22Rv1 (cell line): ENCODE data around the gene MPHOSPH6.

Experiments
- ZFX ChIP-seq: fragments of 450-650 bp; IDR thresholded peaks from 2 replicates; pipeline ENCODE4 v1.6.1; 2017; ENCODE audit warnings: antibody characterized with exemption, borderline replicate concordance
- TF ChIP-seq, protein P1 (sequence below): fragments of 450-650 bp; IDR thresholded peaks from 2 replicates; pipeline ENCODE4 v1.5.1; 2017; ENCODE audit warnings: mild to moderate bottlenecking

DNA sequence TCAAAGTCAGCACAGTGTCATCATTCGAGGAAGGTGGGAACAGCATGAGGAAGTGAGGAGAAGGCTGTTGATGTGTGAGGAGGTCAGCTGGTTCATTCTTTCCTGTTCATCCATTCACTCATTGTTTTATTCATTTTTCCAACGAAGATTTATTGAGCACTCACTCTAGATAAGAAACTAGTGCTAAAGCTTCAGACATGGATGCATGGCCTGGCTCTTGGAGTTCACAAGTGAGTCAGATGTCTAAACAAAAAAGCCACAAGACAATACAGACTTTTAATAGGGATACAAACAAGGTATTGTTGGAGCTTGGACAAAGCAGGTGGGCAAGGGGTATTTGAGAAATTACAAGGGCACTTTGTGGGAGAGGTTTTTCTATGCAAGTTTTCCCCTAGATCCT, 31.3 kb upstream of the MPHOSPH6 start:
- TF ChIP-seq, protein P1, sequence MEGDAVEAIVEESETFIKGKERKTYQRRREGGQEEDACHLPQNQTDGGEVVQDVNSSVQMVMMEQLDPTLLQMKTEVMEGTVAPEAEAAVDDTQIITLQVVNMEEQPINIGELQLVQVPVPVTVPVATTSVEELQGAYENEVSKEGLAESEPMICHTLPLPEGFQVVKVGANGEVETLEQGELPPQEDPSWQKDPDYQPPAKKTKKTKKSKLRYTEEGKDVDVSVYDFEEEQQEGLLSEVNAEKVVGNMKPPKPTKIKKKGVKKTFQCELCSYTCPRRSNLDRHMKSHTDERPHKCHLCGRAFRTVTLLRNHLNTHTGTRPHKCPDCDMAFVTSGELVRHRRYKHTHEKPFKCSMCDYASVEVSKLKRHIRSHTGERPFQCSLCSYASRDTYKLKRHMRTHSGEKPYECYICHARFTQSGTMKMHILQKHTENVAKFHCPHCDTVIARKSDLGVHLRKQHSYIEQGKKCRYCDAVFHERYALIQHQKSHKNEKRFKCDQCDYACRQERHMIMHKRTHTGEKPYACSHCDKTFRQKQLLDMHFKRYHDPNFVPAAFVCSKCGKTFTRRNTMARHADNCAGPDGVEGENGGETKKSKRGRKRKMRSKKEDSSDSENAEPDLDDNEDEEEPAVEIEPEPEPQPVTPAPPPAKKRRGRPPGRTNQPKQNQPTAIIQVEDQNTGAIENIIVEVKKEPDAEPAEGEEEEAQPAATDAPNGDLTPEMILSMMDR = no peak
- TF ChIP-seq ZFX = no peak
